PC-3 (cell line): ENCODE results near the gene TTC16.

ENCODE experiments used
- EZH2phosphoT487 ChIP-seq: fragments of 300-600 bp; sonication (generic); IDR thresholded peaks from 2 replicates; pipeline ENCODE4 v1.6.1; 2018; ENCODE audit warnings: mild to moderate bottlenecking, antibody characterized with exemption, low read length, borderline replicate concordance
- TF ChIP-seq, protein P1 (sequence below): fragments of 300-600 bp; sonication (generic); conservative IDR thresholded peaks from 2 replicates; pipeline ENCODE4 v1.5.1; 2017; ENCODE audit warnings: antibody characterized with exemption, low read depth, mild to moderate bottlenecking, low read length

DNA sequence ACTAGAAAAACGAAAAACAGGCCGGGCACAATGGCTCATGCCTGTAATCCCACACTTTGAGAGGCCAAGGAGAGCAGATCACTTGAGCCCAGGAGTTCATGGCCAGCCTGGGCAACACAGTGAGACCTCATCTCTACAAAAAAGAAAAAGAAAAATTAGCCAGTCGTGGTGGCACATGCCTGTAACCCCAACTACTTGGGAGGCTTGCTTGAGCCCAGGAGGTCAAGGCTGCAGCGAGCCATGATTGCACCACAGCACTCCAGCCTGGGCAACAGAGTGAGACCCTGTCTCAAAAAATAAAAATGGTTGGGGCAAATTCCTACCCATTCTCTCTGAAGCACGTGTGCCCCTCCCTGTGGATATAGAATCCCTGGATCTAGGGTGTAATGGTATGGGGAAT lies 17.5 kb upstream of the TTC16 start:
- TF ChIP-seq, protein P1, sequence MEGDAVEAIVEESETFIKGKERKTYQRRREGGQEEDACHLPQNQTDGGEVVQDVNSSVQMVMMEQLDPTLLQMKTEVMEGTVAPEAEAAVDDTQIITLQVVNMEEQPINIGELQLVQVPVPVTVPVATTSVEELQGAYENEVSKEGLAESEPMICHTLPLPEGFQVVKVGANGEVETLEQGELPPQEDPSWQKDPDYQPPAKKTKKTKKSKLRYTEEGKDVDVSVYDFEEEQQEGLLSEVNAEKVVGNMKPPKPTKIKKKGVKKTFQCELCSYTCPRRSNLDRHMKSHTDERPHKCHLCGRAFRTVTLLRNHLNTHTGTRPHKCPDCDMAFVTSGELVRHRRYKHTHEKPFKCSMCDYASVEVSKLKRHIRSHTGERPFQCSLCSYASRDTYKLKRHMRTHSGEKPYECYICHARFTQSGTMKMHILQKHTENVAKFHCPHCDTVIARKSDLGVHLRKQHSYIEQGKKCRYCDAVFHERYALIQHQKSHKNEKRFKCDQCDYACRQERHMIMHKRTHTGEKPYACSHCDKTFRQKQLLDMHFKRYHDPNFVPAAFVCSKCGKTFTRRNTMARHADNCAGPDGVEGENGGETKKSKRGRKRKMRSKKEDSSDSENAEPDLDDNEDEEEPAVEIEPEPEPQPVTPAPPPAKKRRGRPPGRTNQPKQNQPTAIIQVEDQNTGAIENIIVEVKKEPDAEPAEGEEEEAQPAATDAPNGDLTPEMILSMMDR, result no peak
- no peak for TF ChIP-seq EZH2phosphoT487
